ENCODE data around the gene KLHDC8A.
"Not testable (repeated sequence)": the region's sequence is repeated elsewhere in the genome, so short reads cannot be mapped to it uniquely, and the experiment has no call there.

KLHDC8A gene, protein sequence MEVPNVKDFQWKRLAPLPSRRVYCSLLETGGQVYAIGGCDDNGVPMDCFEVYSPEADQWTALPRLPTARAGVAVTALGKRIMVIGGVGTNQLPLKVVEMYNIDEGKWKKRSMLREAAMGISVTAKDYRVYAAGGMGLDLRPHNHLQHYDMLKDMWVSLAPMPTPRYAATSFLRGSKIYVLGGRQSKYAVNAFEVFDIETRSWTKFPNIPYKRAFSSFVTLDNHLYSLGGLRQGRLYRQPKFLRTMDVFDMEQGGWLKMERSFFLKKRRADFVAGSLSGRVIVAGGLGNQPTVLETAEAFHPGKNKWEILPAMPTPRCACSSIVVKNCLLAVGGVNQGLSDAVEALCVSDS

DNA sequence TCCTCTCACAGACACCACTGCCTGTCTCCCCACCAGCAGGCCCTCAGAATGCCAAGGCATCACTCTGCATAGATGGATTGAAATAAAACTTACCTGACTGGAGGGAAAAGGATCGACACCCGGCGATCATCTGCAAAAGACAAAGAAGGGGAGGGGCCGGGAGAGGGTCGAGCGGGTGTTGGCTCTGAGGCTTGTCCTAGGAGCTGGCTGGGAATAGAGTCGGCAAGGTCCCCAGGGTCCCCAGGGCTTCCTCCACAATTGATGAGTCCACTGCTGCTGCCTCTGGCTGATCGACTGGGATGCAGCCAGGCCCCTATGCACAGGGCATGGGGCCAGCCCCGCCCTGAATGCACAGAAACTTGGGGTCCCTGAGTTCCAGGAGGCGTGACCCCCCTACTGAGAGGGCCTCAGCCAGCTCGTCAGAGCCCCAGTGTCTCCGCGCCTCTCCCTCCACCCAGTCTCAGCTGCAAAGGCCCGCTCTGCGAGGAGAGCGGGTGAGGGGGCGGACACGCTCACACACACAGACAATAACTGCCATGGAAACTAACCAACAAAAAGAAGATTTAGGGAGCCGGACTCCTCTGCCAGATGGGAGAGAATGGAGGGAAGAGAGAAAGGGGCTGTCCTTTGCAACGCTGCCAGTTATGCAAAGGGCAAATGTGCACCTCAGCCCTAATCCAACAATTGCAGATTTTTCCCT, at the start of gene KLHDC8A:
Gene KLHDC8A, minus strand, starts transcription at position 483 of the 700 bp plus-strand sequence. CDS start 13,318 bp downstream, outside the sequence.
- Histone ChIP-seq H3K36me3 (replicated peaks) (no peaks in the 10 kb centered on the region), H3K27ac (no peak within 1 kb of the TSS), H3K27me3 (replicated peaks) (peaks cover 12% of the 10 kb centered on the region), H3K4me3 (ENCODE audit: low read depth, low read length) (peak within 1 kb of the TSS; percentile 26)
- TF ChIP-seq, protein P1, sequence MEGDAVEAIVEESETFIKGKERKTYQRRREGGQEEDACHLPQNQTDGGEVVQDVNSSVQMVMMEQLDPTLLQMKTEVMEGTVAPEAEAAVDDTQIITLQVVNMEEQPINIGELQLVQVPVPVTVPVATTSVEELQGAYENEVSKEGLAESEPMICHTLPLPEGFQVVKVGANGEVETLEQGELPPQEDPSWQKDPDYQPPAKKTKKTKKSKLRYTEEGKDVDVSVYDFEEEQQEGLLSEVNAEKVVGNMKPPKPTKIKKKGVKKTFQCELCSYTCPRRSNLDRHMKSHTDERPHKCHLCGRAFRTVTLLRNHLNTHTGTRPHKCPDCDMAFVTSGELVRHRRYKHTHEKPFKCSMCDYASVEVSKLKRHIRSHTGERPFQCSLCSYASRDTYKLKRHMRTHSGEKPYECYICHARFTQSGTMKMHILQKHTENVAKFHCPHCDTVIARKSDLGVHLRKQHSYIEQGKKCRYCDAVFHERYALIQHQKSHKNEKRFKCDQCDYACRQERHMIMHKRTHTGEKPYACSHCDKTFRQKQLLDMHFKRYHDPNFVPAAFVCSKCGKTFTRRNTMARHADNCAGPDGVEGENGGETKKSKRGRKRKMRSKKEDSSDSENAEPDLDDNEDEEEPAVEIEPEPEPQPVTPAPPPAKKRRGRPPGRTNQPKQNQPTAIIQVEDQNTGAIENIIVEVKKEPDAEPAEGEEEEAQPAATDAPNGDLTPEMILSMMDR (IDR thresholded peaks at IDR 0.05; ENCODE audit: low read depth, low read length, missing control alignments): no peak
- no peak for DNase-seq
- in situ Hi-C loops (cut with HindIII; ENCODE audit: low pct_ligation_motif_present, low sequenced_read_pairs): no loop called here

DNA sequence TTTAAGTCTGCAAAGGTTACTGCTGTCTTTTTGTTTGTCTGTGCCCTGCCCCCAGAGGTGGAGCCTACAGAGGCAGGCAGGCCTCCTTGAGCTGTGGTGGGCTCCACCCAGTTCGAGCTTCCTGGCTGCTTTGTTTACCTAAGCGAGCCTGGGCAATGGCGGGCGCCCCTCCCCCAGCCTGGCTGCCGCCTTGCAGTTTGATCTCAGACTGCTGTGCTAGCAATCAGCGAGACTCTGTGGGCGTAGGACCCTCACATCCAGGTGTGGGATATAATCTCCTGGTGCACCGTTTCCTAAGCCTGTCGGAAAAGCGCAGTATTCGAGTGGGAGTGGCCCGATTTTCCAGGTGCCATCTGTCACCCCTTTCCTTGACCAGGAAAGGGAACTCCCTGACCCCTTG, 49.5 kb upstream of the KLHDC8A start:
- H3K27me3 ChIP-seq (replicated peaks); in situ Hi-C loops (cut with HindIII; ENCODE audit: low pct_ligation_motif_present, low sequenced_read_pairs): not testable (repeated sequence)

DNA sequence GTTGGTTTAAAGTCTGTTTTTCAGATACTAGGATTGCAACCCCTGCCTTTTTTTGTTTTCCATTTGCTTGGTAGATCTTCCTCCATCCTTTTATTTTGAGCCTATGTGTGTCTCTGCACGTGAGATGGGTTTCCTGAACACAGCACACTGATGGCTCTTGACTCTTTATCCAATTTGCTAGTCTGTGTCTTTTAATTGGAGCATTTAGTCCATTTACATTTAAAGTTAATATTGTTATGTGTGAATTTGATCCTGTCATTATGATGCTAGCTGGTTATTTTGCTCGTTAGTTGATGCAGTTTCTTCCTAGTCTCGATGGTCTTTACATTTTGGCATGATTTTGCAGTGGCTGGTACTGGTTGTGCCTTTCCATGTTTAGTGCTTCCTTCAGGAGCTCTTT, 47.8 kb upstream of the KLHDC8A start:
- H3K4me3 ChIP-seq (ENCODE audit: low read depth, low read length); in situ Hi-C loops (cut with HindIII; ENCODE audit: low pct_ligation_motif_present, low sequenced_read_pairs); H3K27ac ChIP-seq; H3K36me3 ChIP-seq (replicated peaks); H3K27me3 ChIP-seq (replicated peaks); DNase-seq: not testable (repeated sequence)

More for the DNA sequence above, 49.5 kb upstream of the KLHDC8A start:
- not testable (repeated sequence) for DNase-seq; H3K4me3 ChIP-seq (ENCODE audit: low read depth, low read length); H3K27ac ChIP-seq; H3K36me3 ChIP-seq (replicated peaks)

DNA sequence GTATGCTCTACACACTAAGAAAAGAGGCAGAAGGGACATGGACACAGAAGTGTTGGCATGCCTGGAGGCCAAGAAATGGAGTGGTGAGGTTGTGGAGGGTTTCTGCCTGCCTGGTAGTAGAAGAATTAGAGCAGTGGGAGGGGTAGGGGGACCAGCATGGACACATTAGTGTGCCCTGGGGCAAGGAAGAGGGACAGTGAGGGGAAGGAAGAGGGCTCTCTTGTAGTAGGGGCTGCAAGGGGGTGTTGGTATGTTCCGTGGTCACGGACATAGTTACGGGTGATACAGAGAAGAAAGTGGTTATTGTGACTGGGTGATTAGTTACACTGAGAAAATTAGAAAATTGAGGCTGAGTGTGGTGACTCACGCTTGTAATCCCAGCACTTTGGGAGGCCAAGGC, 41.9 kb upstream of the KLHDC8A start:
- H3K27ac ChIP-seq: no peak overlapping the region
- H3K27me3 ChIP-seq (replicated peaks): peaks cover 3% of the 10 kb centered on the region
- DNase-seq: no peak
- TF ChIP-seq, protein P1 (IDR thresholded peaks at IDR 0.05; ENCODE audit: low read depth, low read length, missing control alignments): no peak
- in situ Hi-C loops (cut with HindIII; ENCODE audit: low pct_ligation_motif_present, low sequenced_read_pairs): no loop called here
- no peak overlapping the region for H3K4me3 ChIP-seq (ENCODE audit: low read depth, low read length)
- no peaks in the 10 kb centered on the region for H3K36me3 ChIP-seq (replicated peaks)

DNA sequence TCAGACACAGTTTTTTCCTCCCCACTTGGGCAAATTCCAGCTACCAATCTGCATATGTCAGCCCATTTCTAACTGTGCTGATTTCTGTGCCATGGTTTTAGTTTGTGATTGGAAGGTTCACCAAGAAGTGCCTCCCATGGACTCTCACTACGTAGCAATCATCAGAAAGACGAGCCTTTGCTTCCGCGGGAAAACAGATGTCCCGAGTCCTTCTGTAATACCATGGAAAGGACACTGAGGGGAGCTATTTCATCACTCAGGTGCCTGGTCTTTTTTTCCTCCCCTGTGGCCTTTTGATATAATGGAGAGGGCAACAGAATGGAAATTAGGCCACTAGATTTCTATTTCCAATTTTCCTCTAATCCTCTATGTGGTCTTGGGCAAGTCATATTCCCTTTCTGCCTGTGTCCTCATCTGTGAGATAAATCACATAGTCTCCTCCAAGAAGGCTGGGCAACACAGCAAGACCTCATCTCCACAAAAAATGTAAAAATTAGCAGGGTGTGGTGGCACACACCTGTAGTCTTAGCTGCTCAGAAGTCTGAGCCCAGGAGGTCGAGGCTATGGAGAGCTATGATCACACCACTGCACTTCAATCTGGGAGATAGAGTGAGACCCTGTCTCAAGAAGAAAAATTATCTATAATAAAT, 40.4 kb upstream of the KLHDC8A start:
- Histone ChIP-seq H3K4me3 (ENCODE audit: low read depth, low read length) (no peak overlapping the region), H3K27me3 (replicated peaks) (peaks cover 3% of the 10 kb centered on the region), H3K27ac (no peak overlapping the region), H3K36me3 (replicated peaks) (no peaks in the 10 kb centered on the region)
- DNase-seq: peak; percentile 32
- TF ChIP-seq, protein P1 (IDR thresholded peaks at IDR 0.05; ENCODE audit: low read depth, low read length, missing control alignments): peak; percentile 79
- in situ Hi-C loops (cut with HindIII; ENCODE audit: low pct_ligation_motif_present, low sequenced_read_pairs): no loop called here

DNA sequence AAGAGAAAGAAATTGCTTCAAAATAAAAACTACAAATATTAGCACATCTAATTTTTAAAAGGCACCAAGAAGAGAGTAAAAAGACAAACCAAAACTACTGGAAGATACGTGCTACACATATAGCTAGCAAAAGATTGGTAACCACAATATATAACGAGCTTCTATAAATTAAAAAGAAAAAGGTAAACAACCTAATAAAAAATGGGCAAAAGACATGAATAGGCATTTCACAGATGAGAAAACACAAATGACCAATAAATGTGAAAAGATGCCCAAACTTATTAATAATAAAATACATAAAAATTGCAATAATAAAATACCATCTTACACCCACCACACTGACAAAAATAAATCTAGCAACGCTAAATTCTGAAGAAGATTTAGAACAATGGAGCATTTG, 38.9 kb upstream of the KLHDC8A start:
- DNase-seq: no peak
- H3K27me3 ChIP-seq (replicated peaks): peaks cover 5% of the 10 kb centered on the region
- in situ Hi-C loops (cut with HindIII; ENCODE audit: low pct_ligation_motif_present, low sequenced_read_pairs): no loop called here
- TF ChIP-seq, protein P1 (IDR thresholded peaks at IDR 0.05; ENCODE audit: low read depth, low read length, missing control alignments): no peak
- no peak overlapping the region for H3K27ac ChIP-seq
- H3K4me3 ChIP-seq (ENCODE audit: low read depth, low read length): no peak overlapping the region
- H3K36me3 ChIP-seq (replicated peaks): no peaks in the 10 kb centered on the region
